Neural progenitor cell (in vitro differentiated cells): Measurements from ENCODE around the gene STK39.

ENCODE experiments used
- CTCF ChIP-seq: fragments of 200-600 bp; sonication (generic); IDR thresholded peaks from 2 replicates; pipeline ENCODE4 v1.5.1; 2017; ENCODE audit warnings: antibody characterized with exemption, mild to moderate bottlenecking
- EZH2 ChIP-seq: fragments of 200-600 bp; sonication (generic); IDR thresholded peaks from 2 replicates; pipeline ENCODE4 v1.6.1; 2017; ENCODE audit warnings: antibody characterized with exemption, mild to moderate bottlenecking, moderate library complexity
- EZH2phosphoT487 ChIP-seq: fragments of 200-600 bp; sonication (generic); IDR thresholded peaks from 2 replicates; pipeline ENCODE4 v1.6.1; 2017; ENCODE audit warnings: antibody characterized with exemption

- TF ChIP-seq EZH2phosphoT487 (no peak), CTCF (no peak), EZH2 (no peak)
Observed at GRCh38 chr2:168130346-168130745, 117.0 kb downstream of the STK39 start.
